Measurements from ENCODE around the gene AIF1.

AIF1 gene

DNA sequence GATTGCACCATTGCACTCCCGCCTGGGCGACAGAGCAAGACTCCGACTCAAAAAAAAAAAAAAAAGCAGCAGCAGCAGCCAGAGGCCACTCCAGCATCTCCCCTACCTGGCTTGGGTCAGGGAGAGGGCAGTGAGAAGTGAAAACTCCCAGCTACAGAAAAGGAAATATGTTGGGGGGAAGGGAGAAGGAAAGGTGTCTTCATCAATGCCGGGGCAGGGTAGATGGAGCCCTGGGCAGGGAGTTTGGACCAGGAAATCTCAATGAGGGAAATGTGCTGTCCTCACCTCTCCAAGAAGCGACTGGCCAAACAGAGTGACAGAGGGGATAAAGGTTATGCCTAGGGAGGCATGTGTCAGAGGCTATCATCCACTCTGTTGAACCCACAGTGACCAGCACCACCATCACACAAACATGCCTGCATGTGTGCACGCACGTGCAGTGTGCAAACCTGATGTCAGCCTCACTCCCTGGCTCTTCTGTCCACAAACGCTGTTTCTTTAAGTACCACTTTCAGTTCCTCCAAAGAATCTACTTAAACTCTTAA lies 887 bp upstream of the AIF1 start:
- H3K4me3 ChIP-seq (ENCODE audit: low read depth in 1 of 2, low read length in 1 of 2), result peak overlapping the region; percentile 79 to 87
- H3K27me3 ChIP-seq, result no peaks in the 10 kb centered on the region
- H3K27ac ChIP-seq, result peak overlapping the region; percentile 98
- peaks cover 43 to 54% of the 10 kb centered on the region in 2 experiments for H3K4me1 ChIP-seq (ENCODE audit: control insufficient read depth in 1 of 2, insufficient read depth in 1 of 2, low read depth in 1 of 2, low read length in 1 of 2)
- no peaks in the 10 kb centered on the region for H3K9me3 ChIP-seq
- TF ChIP-seq, protein P1, sequence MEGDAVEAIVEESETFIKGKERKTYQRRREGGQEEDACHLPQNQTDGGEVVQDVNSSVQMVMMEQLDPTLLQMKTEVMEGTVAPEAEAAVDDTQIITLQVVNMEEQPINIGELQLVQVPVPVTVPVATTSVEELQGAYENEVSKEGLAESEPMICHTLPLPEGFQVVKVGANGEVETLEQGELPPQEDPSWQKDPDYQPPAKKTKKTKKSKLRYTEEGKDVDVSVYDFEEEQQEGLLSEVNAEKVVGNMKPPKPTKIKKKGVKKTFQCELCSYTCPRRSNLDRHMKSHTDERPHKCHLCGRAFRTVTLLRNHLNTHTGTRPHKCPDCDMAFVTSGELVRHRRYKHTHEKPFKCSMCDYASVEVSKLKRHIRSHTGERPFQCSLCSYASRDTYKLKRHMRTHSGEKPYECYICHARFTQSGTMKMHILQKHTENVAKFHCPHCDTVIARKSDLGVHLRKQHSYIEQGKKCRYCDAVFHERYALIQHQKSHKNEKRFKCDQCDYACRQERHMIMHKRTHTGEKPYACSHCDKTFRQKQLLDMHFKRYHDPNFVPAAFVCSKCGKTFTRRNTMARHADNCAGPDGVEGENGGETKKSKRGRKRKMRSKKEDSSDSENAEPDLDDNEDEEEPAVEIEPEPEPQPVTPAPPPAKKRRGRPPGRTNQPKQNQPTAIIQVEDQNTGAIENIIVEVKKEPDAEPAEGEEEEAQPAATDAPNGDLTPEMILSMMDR (IDR thresholded peaks at IDR 0.05), result no peak
- H3K36me3 ChIP-seq, result no peaks in the 10 kb centered on the region

DNA sequence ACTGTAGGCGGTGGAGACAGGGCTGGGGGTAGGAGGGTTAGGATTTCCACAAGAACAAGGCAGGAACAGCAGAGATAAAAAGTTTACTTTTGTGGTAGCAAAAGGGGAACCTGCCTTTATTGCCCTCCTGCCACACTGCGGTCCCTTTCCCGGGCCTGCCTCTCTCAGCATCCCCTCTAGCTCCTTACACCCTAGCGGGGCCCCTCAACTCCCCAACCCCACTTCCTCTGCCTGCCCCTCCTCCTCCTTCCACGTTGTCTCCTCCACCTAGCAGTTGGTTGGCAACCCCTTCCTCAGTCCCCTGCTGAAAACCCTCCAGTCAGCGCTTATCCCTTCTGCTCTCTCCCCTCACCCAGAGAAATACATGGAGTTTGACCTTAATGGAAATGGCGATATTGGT lies 714 bp downstream of the AIF1 start:
- no peaks in the 10 kb centered on the region for H3K36me3 ChIP-seq
- H3K27me3 ChIP-seq, result no peaks in the 10 kb centered on the region
- H3K4me3 ChIP-seq (ENCODE audit: low read depth in 1 of 2, low read length in 1 of 2), result peak overlapping the region; percentile 79 to 87

DNA sequence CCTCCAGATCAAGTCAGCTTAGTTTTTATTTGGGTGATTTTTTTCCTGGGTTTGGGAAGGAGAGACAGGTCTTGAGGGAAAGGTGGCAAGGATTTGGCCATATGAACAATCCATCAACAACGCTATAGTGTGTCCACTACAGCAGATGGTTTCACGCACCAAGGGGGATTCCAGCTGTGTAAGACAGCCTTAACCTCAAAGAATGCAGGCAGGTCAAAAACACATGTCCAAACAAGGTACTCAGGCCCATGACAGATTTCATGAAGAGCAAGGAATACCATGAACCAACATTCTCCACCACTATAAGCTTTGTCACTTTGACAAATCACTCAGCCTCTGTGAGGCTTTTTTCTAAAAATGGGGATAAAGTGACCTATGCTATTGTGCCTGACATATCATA lies 2.0 kb downstream of the AIF1 start:
- Histone ChIP-seq H3K36me3 (no peaks in the 10 kb centered on the region), H3K4me1 (ENCODE audit: control insufficient read depth in 1 of 2, insufficient read depth in 1 of 2, low read depth in 1 of 2, low read length in 1 of 2) (peaks cover 60 to 64% of the 10 kb centered on the region in 2 experiments), H3K4me3 (ENCODE audit: low read depth in 1 of 2, low read length in 1 of 2) (peak overlapping the region in 1 of 2 experiments; percentile 87), H3K27ac (peak overlapping the region; percentile 98), H3K27me3 (no peaks in the 10 kb centered on the region), H3K9me3 (no peaks in the 10 kb centered on the region)
- TF ChIP-seq, protein P1 (IDR thresholded peaks at IDR 0.05), result no peak

More for the DNA sequence above, 714 bp downstream of the AIF1 start:
- peaks cover 51 to 59% of the 10 kb centered on the region in 2 experiments for H3K4me1 ChIP-seq (ENCODE audit: control insufficient read depth in 1 of 2, insufficient read depth in 1 of 2, low read depth in 1 of 2, low read length in 1 of 2)
- peak overlapping the region; percentile 98 for H3K27ac ChIP-seq
- TF ChIP-seq, protein P1 (IDR thresholded peaks at IDR 0.05), result no peak
- no peaks in the 10 kb centered on the region for H3K9me3 ChIP-seq

DNA sequence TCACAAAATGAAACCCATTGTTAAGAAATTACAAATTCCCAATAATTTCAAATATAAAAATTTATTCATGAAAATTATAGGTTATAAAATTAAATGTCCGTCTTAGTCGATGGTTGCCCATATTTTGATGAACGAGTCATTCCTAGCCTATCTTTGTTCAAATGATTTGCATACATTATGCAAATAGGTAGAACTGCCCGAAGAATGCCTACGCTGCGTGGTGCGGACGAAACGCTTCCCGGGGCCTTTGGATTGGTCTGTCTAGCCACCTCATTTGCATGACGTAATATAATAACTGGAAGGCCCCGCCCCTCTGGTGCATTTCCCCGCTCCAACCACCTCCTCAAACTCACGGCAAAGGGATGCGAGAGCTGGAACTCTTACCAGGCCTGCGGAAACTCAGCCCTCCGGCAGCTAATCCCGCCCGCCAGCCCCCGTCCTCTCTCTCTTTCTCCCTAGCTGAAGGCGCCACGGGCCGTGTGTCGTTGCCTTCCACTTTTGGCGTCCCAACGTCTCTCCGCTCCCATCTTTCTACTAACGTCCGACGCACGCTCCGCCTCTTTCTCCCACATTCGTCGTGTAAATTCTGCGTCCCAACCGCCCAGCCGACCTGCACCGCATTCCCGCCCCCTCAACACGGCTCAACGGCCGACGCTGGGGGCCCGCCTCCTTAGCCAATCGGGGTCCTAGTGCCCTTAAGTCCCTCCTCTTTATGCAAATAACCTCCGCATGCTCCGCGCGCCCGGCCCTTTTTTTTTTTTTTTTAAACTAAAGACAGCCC lies 5.0 kb downstream of the AIF1 start:
- H3K27ac ChIP-seq, result peak overlapping the region; percentile 99
- H3K4me1 ChIP-seq (ENCODE audit: control insufficient read depth in 1 of 2, insufficient read depth in 1 of 2, low read depth in 1 of 2, low read length in 1 of 2), result peaks cover 57 to 58% of the 10 kb centered on the region in 2 experiments
- H3K4me3 ChIP-seq (ENCODE audit: low read depth in 1 of 2, low read length in 1 of 2), result peak overlapping the region; percentile 73 to 99
- H3K9me3 ChIP-seq, result no peaks in the 10 kb centered on the region
- H3K36me3 ChIP-seq, result peaks cover 17% of the 10 kb centered on the region
- TF ChIP-seq, protein P1 (IDR thresholded peaks at IDR 0.05), result peak; percentile 42
- H3K27me3 ChIP-seq, result no peaks in the 10 kb centered on the region

DNA sequence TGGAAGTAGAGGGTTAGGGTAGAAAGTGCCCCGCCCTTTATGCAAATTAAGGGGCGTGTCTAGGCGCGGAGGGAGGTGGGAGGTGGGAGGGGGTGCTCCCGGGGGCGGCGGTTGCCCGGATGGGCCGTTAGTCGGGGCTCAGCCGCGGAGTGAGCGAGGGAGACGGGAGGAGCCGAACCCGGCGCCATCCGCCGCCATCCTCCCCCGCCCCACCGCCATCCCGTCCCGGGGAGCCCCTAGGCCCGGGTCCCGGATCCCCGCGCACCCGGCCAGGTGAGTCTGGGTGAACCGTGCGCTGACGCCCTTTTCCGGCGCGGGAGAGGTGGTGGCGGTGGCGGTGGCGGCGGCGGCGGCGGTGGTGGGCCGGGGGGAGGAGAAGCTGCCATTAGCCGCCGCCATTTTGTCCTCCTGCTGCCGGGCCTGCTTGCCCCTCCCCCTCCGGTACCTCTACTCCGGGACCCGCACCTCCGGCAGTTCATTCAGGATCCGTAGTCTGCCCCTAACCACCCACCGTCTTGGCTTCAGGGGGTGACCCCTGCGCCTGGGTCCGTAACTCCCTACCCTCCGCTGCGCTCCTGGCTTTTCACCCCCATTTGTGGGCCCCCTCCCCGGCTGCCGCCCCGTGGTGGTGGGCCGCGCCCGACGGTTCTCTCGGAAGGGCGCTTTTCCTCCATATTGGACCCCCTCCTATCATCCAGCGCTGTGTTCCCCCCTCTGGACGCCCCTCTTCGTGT lies 5.7 kb downstream of the AIF1 start, which contains the start of gene PRRC2A:
Gene PRRC2A (plus strand): TSS at position 130 of the 734 bp plus-strand sequence. CDS start 2,075 bp downstream, outside the sequence.
- H3K36me3 ChIP-seq, result peaks cover 24% of the 10 kb centered on the region
- peak within 1 kb of the TSS; percentile 99 for H3K27ac ChIP-seq
- no peaks in the 10 kb centered on the region for H3K9me3 ChIP-seq
- H3K4me1 ChIP-seq (ENCODE audit: control insufficient read depth in 1 of 2, insufficient read depth in 1 of 2, low read depth in 1 of 2, low read length in 1 of 2), result peaks cover 49 to 50% of the 10 kb centered on the region in 2 experiments
- H3K27me3 ChIP-seq, result no peaks in the 10 kb centered on the region
- TF ChIP-seq, protein P1 (IDR thresholded peaks at IDR 0.05), result no peak
- peak within 1 kb of the TSS; percentile 73 to 99 for H3K4me3 ChIP-seq (ENCODE audit: low read depth in 1 of 2, low read length in 1 of 2)
